GM19463 (cell line): ENCODE data around the gene MAGI1.

ENCODE experiments used
- ATAC-seq: cut with Tn5 transposase; IDR thresholded peaks from one replicate; pipeline ENCODE4 v1.9.1; 2021; ENCODE audit warnings: mild to moderate bottlenecking, moderate library complexity; ENCODE audit not compliant: unreplicated experiment

MAGI1 gene

GRCh38 chr3:65411367-65411766 is 627.4 kb downstream of the MAGI1 start:
- ATAC-seq = no peak

GRCh38 chr3:65409176-65409569 is 629.5 kb downstream of the MAGI1 start:
- no peak for ATAC-seq

GRCh38 chr3:65408531-65409175 is 630.1 kb downstream of the MAGI1 start:
- no peak for ATAC-seq

GRCh38 chr3:65406470-65406869 is 632.2 kb downstream of the MAGI1 start:
- ATAC-seq = no peak

GRCh38 chr3:65402597-65402996 is 636.1 kb downstream of the MAGI1 start:
- no peak for ATAC-seq

- ATAC-seq = no peak
Observed at GRCh38 chr3:65401359-65402305, 637.1 kb downstream of the MAGI1 start.

- ATAC-seq = no peak
Observed at GRCh38 chr3:65400899-65401298, 637.8 kb downstream of the MAGI1 start.

GRCh38 chr3:65398953-65399352 is 639.8 kb downstream of the MAGI1 start:
- ATAC-seq = no peak

GRCh38 chr3:65396078-65396477 is 642.6 kb downstream of the MAGI1 start:
- no peak for ATAC-seq

GRCh38 chr3:65391068-65391467 is 647.6 kb downstream of the MAGI1 start:
- ATAC-seq = no peak

GRCh38 chr3:65385805-65386204 is 652.9 kb downstream of the MAGI1 start:
- no peak for ATAC-seq

- no peak for ATAC-seq
Observed at GRCh38 chr3:65381496-65382010, 657.2 kb downstream of the MAGI1 start.

GRCh38 chr3:65379223-65379622 is 659.5 kb downstream of the MAGI1 start:
- no peak for ATAC-seq

GRCh38 chr3:65377637-65378036 is 661.1 kb downstream of the MAGI1 start:
- no peak for ATAC-seq

GRCh38 chr3:65376426-65376825 is 662.3 kb downstream of the MAGI1 start:
- ATAC-seq = no peak

- ATAC-seq = no peak
Observed at GRCh38 chr3:65371053-65371452, 667.7 kb downstream of the MAGI1 start.

- ATAC-seq = no peak
Observed at GRCh38 chr3:65368866-65369265, 669.9 kb downstream of the MAGI1 start.

GRCh38 chr3:65362688-65363087 is 676.0 kb downstream of the MAGI1 start:
- no peak for ATAC-seq

- no peak for ATAC-seq
Observed at GRCh38 chr3:65361448-65361847, 677.3 kb downstream of the MAGI1 start.

GRCh38 chr3:65356331-65357248 is 682.1 kb downstream of the MAGI1 start:
- no peak for ATAC-seq

- no peak for ATAC-seq
Observed at GRCh38 chr3:65354880-65355279, 683.8 kb downstream of the MAGI1 start.
